OCI-LY1 (cell line): ENCODE data around the gene CCDC142.

Experiments
- H2AFZ ChIP-seq: fragments of 200-600 bp; sonication (generic), shearing (Covaris generic); 2 replicates; pipeline ENCODE4 v1.6.0; 2014; ENCODE audit warnings: antibody characterized with exemption, mild to moderate bottlenecking, low read length
- H3F3A ChIP-seq: fragments of 200-600 bp; sonication (generic), shearing (Covaris generic); 2 replicates; pipeline ENCODE4 v1.6.0; 2014; ENCODE audit warnings: mild to moderate bottlenecking, antibody characterized with exemption, low read length, moderate library complexity; ENCODE audit not compliant: insufficient read depth
- H3K27ac ChIP-seq: fragments of 200-600 bp; sonication (generic); 2 replicates; pipeline ENCODE4 v1.5.1; 2014; ENCODE audit warnings: low read length, mixed run types, mild to moderate bottlenecking, low read depth; ENCODE audit not compliant: poor library complexity, severe bottlenecking
- H3K27me3 ChIP-seq: fragments of 200-600 bp; sonication (generic); 2 replicates; pipeline ENCODE4 v1.6.0; 2014; ENCODE audit warnings: antibody characterized with exemption, mild to moderate bottlenecking, low read length, moderate library complexity; ENCODE audit not compliant: insufficient read depth
- H3K36me3 ChIP-seq: fragments of 200-600 bp; sonication (generic); 2 replicates; pipeline ENCODE4 v1.6.1; 2014; ENCODE audit warnings: mild to moderate bottlenecking, antibody characterized with exemption, low read length, moderate library complexity, mixed read lengths; ENCODE audit not compliant: insufficient read depth
- H3K4me1 ChIP-seq: fragments of 200-600 bp; sonication (generic); 2 replicates; pipeline ENCODE4 v1.5.1; 2014; ENCODE audit warnings: mild to moderate bottlenecking, low read length, moderate library complexity; ENCODE audit not compliant: insufficient read depth, severe bottlenecking
- H3K4me2 ChIP-seq: fragments of 200-600 bp; sonication (generic), shearing (Covaris generic); 2 replicates; pipeline ENCODE4 v1.6.1; 2014; ENCODE audit warnings: low read length
- H3K4me3 ChIP-seq: fragments of 200-600 bp; sonication (generic); 2 replicates; pipeline ENCODE4 v1.5.1; 2014; ENCODE audit warnings: low read length, low read depth, mild to moderate bottlenecking, mixed read lengths; ENCODE audit not compliant: poor library complexity, severe bottlenecking
- H3K79me2 ChIP-seq: fragments of 200-600 bp; shearing (Covaris generic); 2 replicates; pipeline ENCODE4 v1.6.1; 2016; ENCODE audit warnings: mixed run types, low read length, mixed read lengths; ENCODE audit not compliant: insufficient read depth
- H3K9ac ChIP-seq: fragments of 200-600 bp; sonication (generic), shearing (Covaris generic); 2 replicates; pipeline ENCODE4 v1.6.1; 2014; ENCODE audit warnings: mild to moderate bottlenecking, low read length, mixed read lengths
- H3K9me2 ChIP-seq: fragments of 200-600 bp; sonication (generic), shearing (Covaris generic); 2 replicates; pipeline ENCODE4 v1.6.1; 2014; ENCODE audit warnings: low read depth, mild to moderate bottlenecking, low read length, mixed read lengths
- H3K9me3 ChIP-seq: fragments of 200-600 bp; shearing (Covaris generic); 2 replicates; pipeline ENCODE4 v1.6.1; 2014; ENCODE audit warnings: low read length, mixed read lengths
- H4K20me1 ChIP-seq: fragments of 200-600 bp; sonication (generic), shearing (Covaris generic); 2 replicates; pipeline ENCODE4 v1.6.0; 2016; ENCODE audit warnings: mild to moderate bottlenecking, low read length; ENCODE audit not compliant: insufficient read depth
- CTCF ChIP-seq: fragments of 200-600 bp; sonication (generic), shearing (Covaris generic); IDR thresholded peaks from 2 replicates; pipeline ENCODE4 v1.5.1; 2017; ENCODE audit warnings: mild to moderate bottlenecking, antibody characterized with exemption, low read length, moderate library complexity, mixed read lengths
- EZH2 ChIP-seq: fragments of 200-600 bp; sonication (generic), shearing (Covaris generic); IDR thresholded peaks from 2 replicates; pipeline ENCODE4 v1.8.0; 2017; ENCODE audit warnings: borderline replicate concordance, mixed run types, mild to moderate bottlenecking, antibody characterized with exemption, low read length, moderate library complexity, mixed read lengths

CCDC142 gene

GRCh38 chr2:74454654-74455511, 27.9 kb downstream of the CCDC142 start, which contains the start of gene INO80B:
Gene INO80B, plus strand, starts transcription at chr2:74455087. Its CDS starts 30 bp downstream, at chr2:74455117.
- no peaks in the 10 kb centered on the region for H3K36me3 ChIP-seq
- peak within 1 kb of the TSS; percentile 67 for H3K9ac ChIP-seq
- H3K9me2 ChIP-seq: no peaks in the 10 kb centered on the region
- peak within 1 kb of the TSS; percentile 81 for H3K4me2 ChIP-seq
- peak within 1 kb of the TSS; percentile 80 for H3K4me3 ChIP-seq
- no peaks in the 10 kb centered on the region for H4K20me1 ChIP-seq
- no peaks in the 10 kb centered on the region for H3K27me3 ChIP-seq
- H3F3A ChIP-seq: no peaks in the 10 kb centered on the region
- peak within 1 kb of the TSS; percentile 43 for H2AFZ ChIP-seq
- H3K9me3 ChIP-seq: no peaks in the 10 kb centered on the region
- no peaks in the 10 kb centered on the region for H3K79me2 ChIP-seq
- peak; percentile 6; the same call in 1 of the 2 replicates for TF ChIP-seq CTCF
- no peak for TF ChIP-seq EZH2
- H3K4me1 ChIP-seq: peaks cover 49% of the 10 kb centered on the region
- H3K27ac ChIP-seq: peak within 1 kb of the TSS; percentile 9

GRCh38 chr2:74450570-74451190, 32.1 kb downstream of the CCDC142 start:
- Histone ChIP-seq H3K79me2 (no peaks in the 10 kb centered on the region), H3F3A (no peaks in the 10 kb centered on the region), H3K9me2 (no peaks in the 10 kb centered on the region), H3K4me3 (no peak overlapping the region), H4K20me1 (no peaks in the 10 kb centered on the region), H3K9me3 (no peaks in the 10 kb centered on the region), H3K36me3 (no peaks in the 10 kb centered on the region), H3K27me3 (no peaks in the 10 kb centered on the region), H2AFZ (no peak overlapping the region), H3K4me2 (no peak overlapping the region), H3K27ac (no peak overlapping the region), H3K4me1 (peaks cover 21% of the 10 kb centered on the region), H3K9ac (no peak overlapping the region)
- TF ChIP-seq EZH2 (no peak), CTCF (no peak)

GRCh38 chr2:74448771-74449170, 34.0 kb downstream of the CCDC142 start:
- Histone ChIP-seq H4K20me1 (no peaks in the 10 kb centered on the region), H3K27me3 (0 out of 2 replicates have a peak, but pooled peaks cover 4% of the 10 kb centered on the region), H3K4me2 (no peak overlapping the region), H3K79me2 (no peaks in the 10 kb centered on the region), H3K4me3 (no peak overlapping the region), H3K9me3 (no peaks in the 10 kb centered on the region), H2AFZ (no peak overlapping the region), H3K36me3 (no peaks in the 10 kb centered on the region), H3K4me1 (peaks cover 17% of the 10 kb centered on the region), H3K27ac (no peak overlapping the region), H3K9ac (no peak overlapping the region), H3K9me2 (no peaks in the 10 kb centered on the region), H3F3A (no peaks in the 10 kb centered on the region)
- TF ChIP-seq EZH2 (no peak), CTCF (no peak)
